Choroid plexus epithelial cell (primary cell): ENCODE measurements around the gene FMOD.
A peak's percentile ranks its signal among the peaks of the same experiment; 100 is the strongest.

Experiments
- DNase-seq: peaks from one replicate; pipeline ENCODE4 v3.0.0-alpha.2; 2010; ENCODE audit warnings: low read depth
- H3K4me3 ChIP-seq: 2 replicates; pipeline ENCODE4 v1.5.1; 2011; ENCODE audit warnings: low read depth, mild to moderate bottlenecking, control low read depth, low read length, moderate library complexity
- CTCF ChIP-seq: conservative IDR thresholded peaks from 2 replicates; pipeline ENCODE4 v1.5.1; 2011; ENCODE audit warnings: low read depth, mild to moderate bottlenecking, control low read depth, inconsistent platforms, low read length, moderate library complexity

The FMOD gene

GRCh38 chr1:203351037-203351625 is at the start of gene FMOD:
FMOD (minus strand) TSS chr1:203351122; CDS start chr1:203348270, 2,852 bp downstream.
- no peak within 1 kb of the TSS for H3K4me3 ChIP-seq
- peak; percentile 53 for DNase-seq
- peak; percentile 21 for TF ChIP-seq CTCF

- TF ChIP-seq CTCF, result no peak
- DNase-seq, result no peak
- no peak overlapping the region for H3K4me3 ChIP-seq
Measured at GRCh38 chr1:203396595-203397194, 45.8 kb upstream of the FMOD start.

- TF ChIP-seq CTCF, result no peak
- DNase-seq, result peak; percentile 19
- H3K4me3 ChIP-seq, result no peak overlapping the region
Measured at GRCh38 chr1:203395751-203396150, 44.8 kb upstream of the FMOD start.

GRCh38 chr1:203390298-203390697 is 39.4 kb upstream of the FMOD start:
- no peak overlapping the region for H3K4me3 ChIP-seq
- no peak for DNase-seq
- TF ChIP-seq CTCF, result no peak

GRCh38 chr1:203388683-203389082 is 37.8 kb upstream of the FMOD start:
- no peak for TF ChIP-seq CTCF
- H3K4me3 ChIP-seq, result no peak overlapping the region
- DNase-seq, result no peak

GRCh38 chr1:203382026-203382425 is 31.1 kb upstream of the FMOD start:
- no peak overlapping the region for H3K4me3 ChIP-seq
- no peak for TF ChIP-seq CTCF
- no peak for DNase-seq
